CD4-positive, alpha-beta T cell (primary cell): ENCODE results near the gene CD1B. TPM values are rescaled to one million over a fixed set of nuclear protein-coding genes. Genes with fewer than 3 reads are reported as not detected.

Experiments
- ATAC-seq: fragments of 200-7000 bp; cut with Tn5 transposase; one replicate; pipeline ENCODE4 v1.10.0; 2022; ENCODE audit warnings: mild to moderate bottlenecking; ENCODE audit not compliant: poor library complexity
- CTCF ChIA-PET: fragments of 350-600 bp; sonication (Branson Sonifier 250); formaldehyde crosslinking; loops from one replicate; lab custom pipeline; 2021; ENCODE audit warnings: antibody characterized with exemption, inconsistent platforms; lab: Charles Lee
- POLR2A ChIA-PET: fragments of 350-600 bp; sonication (Branson Sonifier 250); formaldehyde crosslinking; loops from one replicate; lab custom pipeline; 2021; ENCODE audit warnings: antibody characterized with exemption, inconsistent platforms; lab: Charles Lee
- DNase-seq, 14 experiments: peaks; one replicate each; pipeline ENCODE4 v3.0.0-alpha.2; 2013 to 2020; ENCODE audit warnings: mixed read lengths in 2 of 14
- H3K27ac ChIP-seq, 2 donors: one replicate each; pipeline versions ENCODE4 v1.5.1 to v1.7.0; 2013; ENCODE audit warnings: low read length in 2 of 2, low read depth in 1 of 2, mild to moderate bottlenecking in 1 of 2
- H3K27me3 ChIP-seq, 2 experiments: 1 replicate in 1 of 2; 2 replicates in 1 of 2; pipeline versions ENCODE4 v1.6.1 to v1.7.0; 2013; ENCODE audit warnings: low read length in 2 of 2, control low read depth in 1 of 2, mild to moderate bottlenecking in 1 of 2, moderate library complexity in 1 of 2; ENCODE audit not compliant: insufficient read depth in 2 of 2, control insufficient read depth in 1 of 2
- H3K36me3 ChIP-seq: one replicate; pipeline ENCODE4 v1.6.1; 2013; ENCODE audit warnings: low read length, control low read depth; ENCODE audit not compliant: insufficient read depth
- H3K4me1 ChIP-seq: one replicate; pipeline ENCODE4 v1.6.1; 2013; ENCODE audit warnings: low read length, control low read depth; ENCODE audit not compliant: insufficient read depth
- H3K4me3 ChIP-seq: one replicate; pipeline ENCODE4 v1.5.1; 2013; ENCODE audit warnings: mild to moderate bottlenecking, low read length, moderate library complexity
- H3K9me3 ChIP-seq, 2 experiments: 1 replicate in 1 of 2; 2 replicates in 1 of 2; pipeline versions ENCODE4 v1.6.1 to v1.7.0; 2013; ENCODE audit warnings: low read length in 2 of 2, mild to moderate bottlenecking in 2 of 2, control low read depth in 1 of 2, moderate library complexity in 1 of 2; ENCODE audit not compliant: control insufficient read depth in 1 of 2, insufficient read depth in 1 of 2
- H3K27ac Mint-ChIP-seq: one replicate; pipeline ENCODE4 v1.8.0; 2020; ENCODE audit warnings: mixed read lengths
- H3K27me3 Mint-ChIP-seq: one replicate; pipeline ENCODE4 v1.8.0; 2021; ENCODE audit warnings: mixed read lengths
- H3K36me3 Mint-ChIP-seq: one replicate; pipeline ENCODE4 v1.8.0; 2021; ENCODE audit warnings: low read depth, mixed read lengths
- H3K4me1 Mint-ChIP-seq: one replicate; pipeline ENCODE4 v1.8.0; 2021; ENCODE audit warnings: low read depth, mixed read lengths
- H3K4me3 Mint-ChIP-seq: one replicate; pipeline ENCODE4 v1.8.0; 2020; ENCODE audit warnings: mild to moderate bottlenecking, mixed read lengths
- H3K9me3 Mint-ChIP-seq: one replicate; pipeline ENCODE4 v1.8.0; 2020; ENCODE audit warnings: mixed read lengths
- intact Hi-C, 2 experiments: fragments of 100-400 bp; cut with DNase I in 1 of 2; cut with micrococcal nuclease in 1 of 2; formaldehyde crosslinking; loops; one replicate each; pipeline versions ENCODE4 v1.15.1 to v1.9.0; 2023 to 2025; cut with DNase I, micrococcal nuclease
- total RNA-seq, 174 experiments: library from RNA in 2 of 174; stranded (reverse) in 2 of 174; gene quantifications; one replicate each; pipeline ENCODE4 v1.2.3 and lab custom pipeline; 2021 to 2026
- TF ChIP-seq, protein P1 (sequence below): fragments of 200-600 bp; IDR thresholded peaks from one replicate; pipeline ENCODE4 v1.8.0; 2022; ENCODE audit warnings: antibody characterized with exemption, mild to moderate bottlenecking

The CD1B gene
- total RNA-seq, 2 experiments from 2014 or later, result not detected

DNA sequence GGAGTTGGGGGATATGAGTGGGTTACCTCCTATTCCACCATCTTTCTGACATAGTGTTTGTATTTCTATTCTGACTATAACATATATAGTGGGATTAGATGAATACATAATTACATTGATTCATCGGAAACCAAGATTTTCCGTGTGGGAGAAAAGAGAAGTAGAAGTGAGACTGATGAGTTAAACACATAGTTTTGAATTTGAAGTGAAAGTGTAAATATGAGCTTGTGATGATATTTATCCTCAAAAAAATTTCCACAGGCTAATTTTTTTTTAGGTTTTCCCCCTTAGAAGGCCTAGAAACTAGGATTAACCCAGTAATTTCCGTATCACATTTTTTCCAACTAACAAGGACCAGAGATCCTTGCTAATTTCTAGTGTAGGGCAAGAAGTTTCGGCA is 6.9 kb downstream of the CD1B start:
- DNase-seq (no peak), ATAC-seq (no peak)
- H3K27me3 ChIP-seq, result peaks cover 0 to 11% of the 10 kb centered on the region in 2 experiments
- intact Hi-C loops, result no loop called here
- Mint-ChIP-seq H3K4me1 (no peaks in the 10 kb centered on the region), H3K36me3 (no peaks in the 10 kb centered on the region), H3K9me3 (peaks cover 8% of the 10 kb centered on the region), H3K27me3 (peaks cover 23% of the 10 kb centered on the region), H3K27ac (no peak overlapping the region), H3K4me3 (no peak overlapping the region)
- ChIA-PET POLR2A (no interaction called here), CTCF (no interaction called here)
- H3K36me3 ChIP-seq, result no peaks in the 10 kb centered on the region
- TF ChIP-seq, protein P1, sequence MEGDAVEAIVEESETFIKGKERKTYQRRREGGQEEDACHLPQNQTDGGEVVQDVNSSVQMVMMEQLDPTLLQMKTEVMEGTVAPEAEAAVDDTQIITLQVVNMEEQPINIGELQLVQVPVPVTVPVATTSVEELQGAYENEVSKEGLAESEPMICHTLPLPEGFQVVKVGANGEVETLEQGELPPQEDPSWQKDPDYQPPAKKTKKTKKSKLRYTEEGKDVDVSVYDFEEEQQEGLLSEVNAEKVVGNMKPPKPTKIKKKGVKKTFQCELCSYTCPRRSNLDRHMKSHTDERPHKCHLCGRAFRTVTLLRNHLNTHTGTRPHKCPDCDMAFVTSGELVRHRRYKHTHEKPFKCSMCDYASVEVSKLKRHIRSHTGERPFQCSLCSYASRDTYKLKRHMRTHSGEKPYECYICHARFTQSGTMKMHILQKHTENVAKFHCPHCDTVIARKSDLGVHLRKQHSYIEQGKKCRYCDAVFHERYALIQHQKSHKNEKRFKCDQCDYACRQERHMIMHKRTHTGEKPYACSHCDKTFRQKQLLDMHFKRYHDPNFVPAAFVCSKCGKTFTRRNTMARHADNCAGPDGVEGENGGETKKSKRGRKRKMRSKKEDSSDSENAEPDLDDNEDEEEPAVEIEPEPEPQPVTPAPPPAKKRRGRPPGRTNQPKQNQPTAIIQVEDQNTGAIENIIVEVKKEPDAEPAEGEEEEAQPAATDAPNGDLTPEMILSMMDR, result no peak
- no peak overlapping the region for H3K27ac ChIP-seq
- H3K4me1 ChIP-seq, result no peaks in the 10 kb centered on the region
- H3K9me3 ChIP-seq, result peaks cover 0 to 6% of the 10 kb centered on the region in 2 experiments
- no peak overlapping the region for H3K4me3 ChIP-seq

DNA sequence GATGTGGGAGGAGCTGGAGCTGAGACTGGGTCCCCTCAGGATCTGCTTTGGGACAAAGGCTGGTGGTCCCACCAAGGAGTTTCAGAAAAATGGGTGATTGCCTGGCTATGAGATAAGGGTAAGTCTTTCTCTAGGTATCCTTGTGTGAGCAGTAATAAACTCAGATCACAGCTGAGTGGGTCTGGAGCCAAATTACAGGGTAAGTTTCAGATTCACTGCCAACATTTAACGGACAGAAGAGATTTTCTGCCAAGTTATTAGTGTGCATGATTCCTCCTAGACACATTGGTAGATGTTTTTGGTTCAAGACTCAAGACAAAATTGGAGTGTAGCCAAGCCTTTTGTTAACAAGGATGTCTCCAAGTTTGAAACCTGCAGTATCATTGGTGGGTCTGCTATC is 7.5 kb downstream of the CD1B start:
- Histone ChIP-seq H3K4me3 (no peak overlapping the region), H3K27ac (no peak overlapping the region), H3K9me3 (peaks cover 0 to 6% of the 10 kb centered on the region in 2 experiments), H3K36me3 (no peaks in the 10 kb centered on the region), H3K27me3 (peaks cover 0 to 9% of the 10 kb centered on the region in 2 experiments), H3K4me1 (no peaks in the 10 kb centered on the region)
- Mint-ChIP-seq H3K27ac (no peak overlapping the region), H3K9me3 (peaks cover 8% of the 10 kb centered on the region), H3K4me1 (no peaks in the 10 kb centered on the region), H3K4me3 (no peak overlapping the region), H3K36me3 (no peaks in the 10 kb centered on the region), H3K27me3 (peaks cover 18% of the 10 kb centered on the region)
- intact Hi-C loops, result no loop called here
- TF ChIP-seq, protein P1, result no peak
- DNase-seq, result no peak
- POLR2A ChIA-PET, result no interaction called here
- no peak for ATAC-seq
- CTCF ChIA-PET, result no interaction called here

DNA sequence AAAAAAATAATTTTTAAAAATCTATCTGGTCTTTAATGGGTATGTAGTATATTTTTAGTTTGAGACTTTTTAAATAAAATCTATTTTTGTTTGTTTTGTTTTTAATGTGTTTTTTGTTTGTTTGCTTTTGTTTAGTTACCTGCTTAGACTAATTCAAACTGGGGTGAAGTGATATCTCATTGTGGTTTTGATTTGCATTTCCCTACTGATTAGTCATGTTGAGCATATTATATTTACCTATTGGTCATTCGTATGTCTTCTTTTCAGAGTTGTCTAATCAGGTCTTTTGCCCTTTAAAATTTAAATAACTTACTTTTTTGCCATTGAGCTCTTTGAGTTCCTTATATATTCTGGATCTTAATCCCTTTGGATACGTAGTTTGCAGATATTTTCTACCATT is 20.3 kb downstream of the CD1B start:
- DNase-seq (no peak), ATAC-seq (no peak)
- H3K27ac Mint-ChIP-seq, result no peak overlapping the region
- no peaks in the 10 kb centered on the region for H3K36me3 ChIP-seq
- H3K4me3 Mint-ChIP-seq, result no peak overlapping the region
- H3K9me3 ChIP-seq, result peaks cover 0 to 9% of the 10 kb centered on the region in 2 experiments
- H3K27ac ChIP-seq, result no peak overlapping the region
- no peaks in the 10 kb centered on the region for H3K4me1 ChIP-seq
- ChIA-PET POLR2A (no interaction called here), CTCF (no interaction called here)
- H3K36me3 Mint-ChIP-seq, result no peaks in the 10 kb centered on the region
- no peaks in the 10 kb centered on the region for H3K4me1 Mint-ChIP-seq
- H3K27me3 ChIP-seq, result no peaks in the 10 kb centered on the region
- intact Hi-C loops, result no loop called here
- H3K4me3 ChIP-seq, result no peak overlapping the region
- H3K9me3 Mint-ChIP-seq, result peaks cover 6% of the 10 kb centered on the region
- no peaks in the 10 kb centered on the region for H3K27me3 Mint-ChIP-seq
- TF ChIP-seq, protein P1, result no peak
